NCI-H2107 treated with DMSO at 0.1 percent for 48 hours (cell line): Measurements from ENCODE around the gene NES.

Experiments used
- DNase-seq: peaks from one replicate; lab custom pipeline; 2025; ENCODE audit not compliant: unreplicated experiment; lab: John Stamatoyannopoulos, UW

NES gene

GRCh38 chr1:156623946-156624813 lies 53.0 kb downstream of the NES start:
- DNase-seq: no peak

- no peak for DNase-seq
These were observed 54.5 kb downstream of the NES start for GRCh38 chr1:156622581-156623297.

- no peak for DNase-seq
These were observed 57.6 kb downstream of the NES start for GRCh38 chr1:156619582-156619955.

GRCh38 chr1:156618853-156619581 lies 58.2 kb downstream of the NES start, which contains the start of gene HAPLN2:
Gene HAPLN2 (plus strand): TSS chr1:156619415. CDS start chr1:156623491, 4,076 bp downstream.
- DNase-seq: peak; percentile 16
